ENCODE results near the gene TRPM3. TPM values are rescaled to one million over a fixed set of nuclear protein-coding genes. Genes with fewer than 3 reads are reported as not detected.

Gene TRPM3
- polyA plus RNA-seq, 3 donors, result not detected

DNA sequence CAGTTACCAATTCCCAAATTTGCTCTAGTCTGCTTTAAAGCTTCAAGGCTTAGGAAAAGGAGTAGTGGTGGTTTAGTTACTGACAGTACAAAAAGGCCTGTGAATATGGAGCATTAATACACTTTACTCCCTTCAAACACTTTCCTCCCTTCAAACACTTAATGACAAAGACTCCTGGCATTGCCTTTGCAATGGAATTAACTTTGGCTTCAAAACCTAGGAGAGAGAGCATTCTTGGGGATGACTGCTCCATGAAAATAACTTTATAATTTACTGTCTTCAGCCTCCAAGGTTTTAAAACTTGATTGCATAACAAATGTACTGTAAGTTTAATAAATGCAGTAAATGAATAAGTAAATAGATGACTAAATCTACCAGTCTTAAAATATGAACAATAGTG lies 185.6 kb downstream of the TRPM3 start:
- H3K27ac ChIP-seq (ENCODE audit: low read depth in 1 of 2, low read length in 2 of 2), result no peak overlapping the region
- no peak overlapping the region for H3K4me3 Mint-ChIP-seq
- H3K9ac ChIP-seq (ENCODE audit: insufficient read depth, low read length, poor library complexity, severe bottlenecking), result no peak overlapping the region
- no peaks in the 10 kb centered on the region for H3K9me3 Mint-ChIP-seq
- no peaks in the 10 kb centered on the region for H4K20me1 ChIP-seq (ENCODE audit: insufficient read depth, low read length)
- no peaks in the 10 kb centered on the region for H3K27me3 ChIP-seq (ENCODE audit: control insufficient read depth in 2 of 2, insufficient read depth in 2 of 2, low read length in 2 of 2)
- no peak overlapping the region for H2AFZ ChIP-seq (ENCODE audit: insufficient read depth, low read depth, low read length, poor library complexity, severe bottlenecking)
- H3K36me3 ChIP-seq (replicated peaks in 1 of 2; ENCODE audit: control insufficient read depth in 1 of 2, insufficient read depth in 2 of 2, low read length in 2 of 2), result no peaks in the 10 kb centered on the region
- H3K4me1 ChIP-seq (ENCODE audit: control insufficient read depth in 1 of 2, insufficient read depth in 2 of 2, low read length in 2 of 2), result no peaks in the 10 kb centered on the region
- H3K27ac Mint-ChIP-seq, result no peak overlapping the region
- no peaks in the 10 kb centered on the region for H3K9me3 ChIP-seq (replicated peaks in 1 of 2; ENCODE audit: control insufficient read depth in 1 of 2, insufficient read depth in 1 of 2, low read length in 2 of 2)
- no peak for TF ChIP-seq CTCF (IDR thresholded peaks at IDR 0.05)
- H3K36me3 Mint-ChIP-seq, result no peaks in the 10 kb centered on the region
- DNase-seq, result no peak
- no peak overlapping the region for H3K4me2 ChIP-seq (replicated peaks; ENCODE audit: extremely low read depth, low read length, poor library complexity, severe bottlenecking)
- H3K79me2 ChIP-seq (ENCODE audit: insufficient read depth, low read length), result no peaks in the 10 kb centered on the region
- no peaks in the 10 kb centered on the region for H3K4me1 Mint-ChIP-seq
- peaks cover 0 to 5% (median 0%) of the 10 kb centered on the region in 3 donors for H3K27me3 Mint-ChIP-seq (ENCODE audit: low read depth in 3 of 3)
- intact Hi-C loops (cut with micrococcal nuclease), result no loop called here
- H3K4me3 ChIP-seq (replicated peaks in 1 of 3; ENCODE audit: low read depth in 2 of 3, low read length in 3 of 3), result no peak overlapping the region

DNA sequence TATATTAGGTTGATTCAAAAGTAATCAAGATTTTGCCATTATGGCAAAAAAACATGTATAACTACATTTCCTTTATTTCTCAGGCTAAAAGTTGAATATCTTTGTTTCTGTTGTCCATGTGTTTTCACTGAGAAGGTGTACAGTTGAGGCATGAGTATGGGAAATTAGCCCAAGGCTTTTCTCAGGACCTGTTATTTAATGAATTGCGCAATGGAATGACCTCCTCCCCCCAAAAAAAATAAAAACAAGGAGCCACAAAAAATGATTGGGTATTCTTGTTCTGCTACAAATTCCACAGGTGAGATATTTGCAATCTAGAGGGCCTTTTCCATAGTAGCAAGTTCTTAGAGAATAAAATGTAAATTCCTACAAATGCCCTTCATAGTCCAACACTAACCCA lies 186.8 kb downstream of the TRPM3 start:
- H3K79me2 ChIP-seq (ENCODE audit: insufficient read depth, low read length), result no peaks in the 10 kb centered on the region
- H3K4me2 ChIP-seq (replicated peaks; ENCODE audit: extremely low read depth, low read length, poor library complexity, severe bottlenecking), result no peak overlapping the region
- no peaks in the 10 kb centered on the region for H3K36me3 Mint-ChIP-seq
- no peak overlapping the region for H3K27ac ChIP-seq (ENCODE audit: low read depth in 1 of 2, low read length in 2 of 2)
- no peaks in the 10 kb centered on the region for H3K9me3 ChIP-seq (replicated peaks in 1 of 2; ENCODE audit: control insufficient read depth in 1 of 2, insufficient read depth in 1 of 2, low read length in 2 of 2)
- H3K9me3 Mint-ChIP-seq, result no peaks in the 10 kb centered on the region
- WGBS (ENCODE audit: insufficient coverage), result no CpG with 5 or more reads among the region's 1 CpG
- H3K4me3 ChIP-seq (replicated peaks in 1 of 3; ENCODE audit: low read depth in 2 of 3, low read length in 3 of 3), result no peak overlapping the region
- H3K27me3 Mint-ChIP-seq (ENCODE audit: low read depth in 3 of 3), result peaks cover 0 to 5% (median 0%) of the 10 kb centered on the region in 3 donors
- intact Hi-C loops (cut with micrococcal nuclease), result no loop called here
- H2AFZ ChIP-seq (ENCODE audit: insufficient read depth, low read depth, low read length, poor library complexity, severe bottlenecking), result no peak overlapping the region
- no peaks in the 10 kb centered on the region for H4K20me1 ChIP-seq (ENCODE audit: insufficient read depth, low read length)
- TF ChIP-seq CTCF (IDR thresholded peaks at IDR 0.05), result no peak
- H3K36me3 ChIP-seq (replicated peaks in 1 of 2; ENCODE audit: control insufficient read depth in 1 of 2, insufficient read depth in 2 of 2, low read length in 2 of 2), result no peaks in the 10 kb centered on the region
- no peak overlapping the region for H3K4me3 Mint-ChIP-seq
- no peak for DNase-seq
- no peaks in the 10 kb centered on the region for H3K27me3 ChIP-seq (ENCODE audit: control insufficient read depth in 2 of 2, insufficient read depth in 2 of 2, low read length in 2 of 2)
- no peak overlapping the region for H3K9ac ChIP-seq (ENCODE audit: insufficient read depth, low read length, poor library complexity, severe bottlenecking)
- no peaks in the 10 kb centered on the region for H3K4me1 Mint-ChIP-seq
- no peak overlapping the region for H3K27ac Mint-ChIP-seq
- no peaks in the 10 kb centered on the region for H3K4me1 ChIP-seq (ENCODE audit: control insufficient read depth in 1 of 2, insufficient read depth in 2 of 2, low read length in 2 of 2)

All from CD14-positive monocyte (primary cell).